ENCODE measurements around the gene C16orf74. TPM values are rescaled to one million over a fixed set of nuclear protein-coding genes. Genes with fewer than 3 reads are reported as not detected.

C16orf74 gene
- total RNA-seq, 1 experiment from 2014 or later, result 13.4 TPM

GRCh38 chr16:85753559-85753958 lies 2.7 kb upstream of the C16orf74 start:
- in situ Hi-C loops (cut with HindIII; ENCODE audit: low sequenced_read_pairs), result no loop called here
- DNase-seq (ENCODE audit: low spot score), result no peak

GRCh38 chr16:85752511-85753420 lies 1.9 kb upstream of the C16orf74 start:
- DNase-seq (ENCODE audit: low spot score), result no peak
- in situ Hi-C loops (cut with HindIII; ENCODE audit: low sequenced_read_pairs), result no loop called here

- DNase-seq (ENCODE audit: low spot score), result no peak
- in situ Hi-C loops (cut with HindIII; ENCODE audit: low sequenced_read_pairs), result no loop called here
Measured at GRCh38 chr16:85751698-85752501, 1.0 kb upstream of the C16orf74 start.

DNA sequence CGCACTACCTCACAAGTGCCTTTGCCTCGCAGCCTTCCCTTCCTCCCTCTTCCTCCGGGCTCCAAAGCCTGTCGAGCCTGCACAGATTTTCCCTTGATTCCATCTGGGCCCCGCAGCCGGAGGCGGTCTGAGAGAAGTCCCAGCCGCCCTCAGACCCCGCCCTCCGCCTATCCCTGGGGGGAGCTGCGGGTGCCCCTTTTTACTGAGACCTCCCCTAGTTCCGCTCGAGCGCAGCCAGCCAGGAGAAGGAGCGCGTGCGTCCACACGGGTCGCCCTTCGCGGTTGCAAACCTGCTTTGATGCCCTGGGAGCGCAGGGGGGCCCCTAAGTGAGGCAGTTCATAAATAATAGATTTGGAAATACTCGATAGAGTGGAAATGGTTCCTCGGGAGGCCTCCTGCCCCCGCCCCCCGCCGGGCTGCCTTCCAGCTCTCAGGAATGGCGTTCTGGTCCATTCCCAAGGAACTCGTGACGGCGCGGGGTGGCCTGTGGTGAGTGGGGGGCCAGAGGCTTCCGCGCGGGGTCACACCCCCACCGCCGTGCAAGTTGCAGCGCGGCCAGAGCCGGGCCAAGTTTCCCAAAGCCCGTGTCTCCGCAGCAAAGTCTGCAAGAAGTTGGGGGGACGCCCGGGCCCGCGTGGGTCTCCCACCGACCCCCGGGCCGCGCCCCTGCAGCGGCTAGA lies 610 bp downstream of the C16orf74 start:
- DNase-seq (ENCODE audit: low spot score), result peak; percentile 3
- in situ Hi-C loops (cut with HindIII; ENCODE audit: low sequenced_read_pairs), result no loop called here

DNA sequence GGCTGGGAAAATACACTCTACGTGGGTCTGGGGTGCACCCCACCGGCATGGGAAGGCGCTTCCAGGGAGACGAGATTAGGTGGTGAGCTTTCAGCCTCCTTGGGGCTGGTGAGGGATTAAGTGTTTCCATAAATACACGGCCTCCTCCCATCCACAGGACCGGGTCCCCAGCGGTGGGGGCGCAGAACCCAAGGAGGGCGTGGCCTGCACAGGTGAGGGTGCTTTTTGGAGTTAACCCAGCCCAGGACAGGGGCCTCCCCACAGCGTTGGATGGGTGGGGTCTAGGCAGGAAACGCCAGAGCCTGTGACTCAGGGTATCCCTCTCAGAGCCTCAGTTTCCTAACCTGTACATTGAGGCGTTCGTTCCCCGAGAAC lies 1.1 kb downstream of the C16orf74 start:
- DNase-seq (ENCODE audit: low spot score), result no peak
- in situ Hi-C loops (cut with HindIII; ENCODE audit: low sequenced_read_pairs), result no loop called here

DNA sequence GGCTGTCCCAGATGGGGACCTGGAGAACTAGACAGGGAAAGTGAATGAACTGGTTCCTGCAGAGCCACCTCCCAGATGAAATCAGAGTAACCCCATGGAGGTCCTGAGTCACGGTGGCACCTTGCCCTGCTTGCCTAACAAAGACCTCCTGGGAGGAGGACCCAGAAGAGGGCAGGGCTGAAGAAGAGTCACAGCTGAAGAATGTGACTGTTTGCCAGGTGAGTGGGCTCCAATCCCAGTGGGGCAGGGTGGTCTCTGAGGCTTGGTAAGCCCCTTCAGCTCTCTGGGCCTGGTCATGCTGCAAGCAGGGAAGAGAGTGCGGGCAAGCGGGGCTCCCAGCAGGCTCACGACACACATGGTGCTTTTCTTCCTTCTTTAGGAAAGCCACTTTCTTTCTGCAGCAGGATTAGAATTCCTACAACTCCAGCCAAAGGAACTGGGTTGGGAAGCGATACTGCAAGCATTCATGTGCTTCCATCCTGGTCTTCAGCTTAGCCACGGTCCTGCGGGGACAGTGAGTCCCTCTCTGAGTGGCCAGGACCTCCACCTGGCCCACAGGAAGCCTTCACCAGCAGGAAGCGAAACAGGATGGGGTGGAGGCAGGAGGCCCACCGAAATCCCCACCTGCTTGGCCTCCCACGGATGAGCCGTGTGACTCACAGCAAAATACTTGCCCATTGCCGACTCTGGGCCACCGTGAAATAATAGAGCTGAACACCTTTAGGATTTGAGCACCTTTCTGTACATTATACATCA lies 4.3 kb downstream of the C16orf74 start:
- in situ Hi-C loops (cut with HindIII; ENCODE audit: low sequenced_read_pairs), result no loop called here
- no peak for DNase-seq (ENCODE audit: low spot score)

DNA sequence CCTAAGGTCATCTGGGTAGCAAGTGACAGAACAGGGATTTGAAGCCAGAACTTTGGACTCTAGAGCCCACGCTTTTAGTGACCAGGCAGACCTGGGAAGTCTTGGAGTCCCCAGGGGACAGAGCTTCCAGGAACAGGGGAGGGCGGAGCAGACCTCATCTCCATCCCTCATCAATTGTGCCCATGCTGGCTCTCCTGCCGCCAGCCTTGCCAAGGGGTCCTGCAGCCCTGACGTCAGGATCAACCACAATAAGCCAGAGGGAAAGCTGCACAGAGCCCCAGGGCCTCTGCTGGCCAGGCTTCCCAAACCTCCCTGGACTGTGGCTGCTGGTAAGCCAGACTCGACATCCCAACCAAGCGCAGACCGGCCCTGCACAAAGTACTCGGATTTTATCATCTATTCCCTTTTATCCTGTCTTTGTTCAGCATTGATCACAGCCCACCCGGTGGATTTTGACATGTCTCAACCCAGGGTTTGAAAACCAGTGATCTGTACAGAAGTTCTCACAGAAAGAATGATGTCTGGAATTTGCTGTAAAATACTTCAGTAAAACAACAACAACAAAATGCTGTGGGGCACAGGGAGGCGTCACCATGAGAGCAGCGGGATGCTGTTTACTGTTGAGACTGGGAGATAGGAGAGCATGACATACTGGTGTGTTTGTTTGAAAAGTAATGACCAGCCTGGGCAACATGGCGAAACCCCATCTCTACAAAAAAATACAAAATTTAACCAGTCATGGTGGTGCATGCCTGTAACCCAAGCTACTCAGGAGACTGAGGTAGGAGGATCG lies 11.8 kb downstream of the C16orf74 start:
- DNase-seq (ENCODE audit: low spot score), result no peak
- in situ Hi-C loops (cut with HindIII; ENCODE audit: low sequenced_read_pairs), result no loop called here

GRCh38 chr16:85736921-85737320 lies 14.0 kb downstream of the C16orf74 start:
- DNase-seq (ENCODE audit: low spot score), result no peak
- in situ Hi-C loops (cut with HindIII; ENCODE audit: low sequenced_read_pairs), result no loop called here

DNA sequence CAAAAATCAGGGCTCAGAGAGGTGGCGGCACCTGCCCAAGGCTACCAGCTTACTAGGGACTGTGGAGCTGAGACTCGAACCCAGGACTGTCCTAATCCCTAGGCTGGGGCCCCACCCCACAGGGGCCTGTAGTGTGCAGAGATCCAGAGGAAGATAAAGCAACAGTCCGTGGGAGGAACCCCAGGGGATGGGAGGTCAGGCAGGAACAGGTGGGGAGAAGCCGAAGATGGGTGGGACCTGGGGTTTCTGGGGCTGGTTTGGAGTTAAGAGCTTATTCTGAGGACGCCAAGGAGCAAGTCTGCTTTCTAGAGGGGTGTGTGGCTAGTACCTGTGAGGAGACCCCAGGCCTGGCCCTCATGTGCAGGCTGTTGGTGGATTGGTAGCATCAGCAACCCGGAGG lies 14.9 kb downstream of the C16orf74 start:
- in situ Hi-C loops (cut with HindIII; ENCODE audit: low sequenced_read_pairs), result no loop called here
- DNase-seq (ENCODE audit: low spot score), result no peak

GRCh38 chr16:85735225-85735635 lies 15.7 kb downstream of the C16orf74 start:
- in situ Hi-C loops (cut with HindIII; ENCODE audit: low sequenced_read_pairs), result no loop called here
- no peak for DNase-seq (ENCODE audit: low spot score)

DNA sequence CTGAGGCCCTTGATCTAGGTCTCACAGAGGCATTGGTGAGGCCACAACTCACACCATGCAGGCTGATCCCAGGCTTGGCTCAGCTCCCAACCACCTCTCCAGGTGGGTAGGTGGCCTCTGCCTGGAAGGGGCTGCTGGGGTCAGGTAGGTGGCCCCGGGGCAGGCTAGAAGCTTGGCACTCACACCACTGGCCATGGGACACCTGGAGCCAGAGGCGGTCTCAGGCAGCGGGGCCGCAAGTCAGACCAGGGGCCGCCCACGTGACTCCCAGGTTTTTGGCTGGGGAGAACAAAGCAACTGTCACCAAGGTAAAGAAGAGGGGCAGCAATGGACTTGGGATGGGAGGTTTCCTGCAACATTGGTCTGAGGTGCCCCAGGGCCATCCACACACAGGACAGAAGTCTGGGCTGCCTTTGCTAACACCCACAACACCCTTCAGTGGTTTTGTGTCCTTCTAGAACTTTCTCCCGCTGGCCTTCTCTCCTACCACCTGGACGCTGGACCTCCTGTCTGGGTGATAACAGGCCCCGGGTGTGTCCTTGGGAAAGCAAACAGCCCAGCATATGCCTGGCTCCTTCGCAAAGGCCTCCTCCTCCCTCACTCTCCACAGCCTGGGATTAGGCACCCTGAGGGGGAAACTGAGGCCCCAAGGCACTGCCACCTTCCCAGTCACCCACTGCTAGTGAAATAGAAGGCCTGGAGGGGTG lies 16.4 kb downstream of the C16orf74 start:
- DNase-seq (ENCODE audit: low spot score), result no peak
- in situ Hi-C loops (cut with HindIII; ENCODE audit: low sequenced_read_pairs), result no loop called here

- no peak for DNase-seq (ENCODE audit: low spot score)
- in situ Hi-C loops (cut with HindIII; ENCODE audit: low sequenced_read_pairs), result no loop called here
Measured at GRCh38 chr16:85733839-85734170, 17.1 kb downstream of the C16orf74 start.

DNA sequence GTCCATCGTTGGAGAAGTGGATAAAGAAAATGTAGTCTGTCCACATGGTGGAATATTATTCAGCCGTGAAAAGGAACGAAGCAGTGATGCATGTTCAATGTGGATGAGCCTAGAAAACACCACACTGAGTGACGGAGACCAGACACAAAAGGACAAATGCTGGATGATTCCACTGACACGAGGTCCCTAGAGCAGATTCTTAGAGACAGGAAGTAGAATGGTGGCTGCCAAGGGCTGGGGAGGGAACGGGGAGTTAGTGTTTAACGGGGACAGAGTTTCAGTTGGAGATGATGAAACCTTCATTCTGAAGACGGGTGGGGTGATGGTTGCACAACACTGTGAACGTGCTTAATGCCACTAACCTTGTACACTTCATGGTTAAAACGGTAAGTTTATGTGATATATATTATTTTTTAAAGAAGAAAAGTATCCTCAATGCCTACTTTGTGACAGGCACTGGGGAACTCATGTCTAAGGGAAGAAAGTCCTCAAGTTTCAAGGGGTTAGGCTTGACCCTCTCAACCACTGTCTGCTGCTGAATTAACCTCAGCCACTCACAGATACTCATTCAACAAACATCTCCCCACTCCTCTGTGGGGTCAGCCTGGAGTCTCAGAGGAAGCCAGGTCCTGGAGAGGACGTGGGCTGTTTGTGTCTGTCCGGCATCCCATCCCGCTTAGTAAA lies 17.6 kb downstream of the C16orf74 start:
- in situ Hi-C loops (cut with HindIII; ENCODE audit: low sequenced_read_pairs), result no loop called here
- no peak for DNase-seq (ENCODE audit: low spot score)

- no peak for DNase-seq (ENCODE audit: low spot score)
- in situ Hi-C loops (cut with HindIII; ENCODE audit: low sequenced_read_pairs), result no loop called here
Measured at GRCh38 chr16:85731179-85731578, 19.7 kb downstream of the C16orf74 start.

DNA sequence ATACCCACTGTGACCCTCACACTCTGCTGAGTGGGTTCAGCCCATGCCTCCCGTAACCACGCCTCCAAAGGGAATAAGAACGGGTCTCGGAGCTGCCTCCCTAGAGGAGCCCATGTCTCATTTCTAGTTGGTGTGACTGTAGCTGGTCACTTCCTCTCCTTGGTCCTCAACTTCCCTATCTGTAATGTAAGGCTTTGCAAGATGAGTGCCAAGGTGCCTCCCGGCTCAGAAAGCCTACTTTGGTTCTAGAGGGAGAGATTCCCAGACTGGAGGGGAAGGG lies 20.8 kb downstream of the C16orf74 start:
- in situ Hi-C loops (cut with HindIII; ENCODE audit: low sequenced_read_pairs), result no loop called here
- DNase-seq (ENCODE audit: low spot score), result no peak

- in situ Hi-C loops (cut with HindIII; ENCODE audit: low sequenced_read_pairs), result no loop called here
- DNase-seq (ENCODE audit: low spot score), result no peak
Measured at GRCh38 chr16:85729452-85730185, 21.3 kb downstream of the C16orf74 start.

DNA sequence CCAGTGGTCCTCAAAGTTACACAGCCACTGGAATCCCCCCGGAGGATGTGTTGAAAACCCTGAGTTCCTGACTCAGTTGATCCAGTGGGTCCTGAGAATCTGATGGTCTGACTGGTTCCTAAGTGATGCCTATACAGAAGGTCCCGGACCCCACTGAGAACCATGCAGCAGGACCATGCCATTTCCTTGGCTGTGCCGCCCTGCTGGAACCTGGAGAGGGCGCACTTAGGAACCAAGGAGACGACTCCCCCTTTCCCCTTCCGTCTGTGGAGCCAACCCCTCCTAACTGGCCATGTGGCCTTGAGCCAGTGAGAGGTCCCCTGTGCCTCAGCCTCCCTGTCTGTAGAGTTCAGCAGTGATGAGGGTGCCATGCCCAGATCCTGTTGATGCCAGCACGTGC lies 22.0 kb downstream of the C16orf74 start:
- no peak for DNase-seq (ENCODE audit: low spot score)

More for the DNA sequence above, 22.0 kb downstream of the C16orf74 start:
- in situ Hi-C loops (cut with HindIII; ENCODE audit: low sequenced_read_pairs), result no loop called here
